HEK293T (cell line): ENCODE results near the gene MGAT5B.

Source experiments
- CTCF ChIA-PET: fragments of 350-600 bp; formaldehyde crosslinking; extraction: SDS; loops from one replicate; lab custom pipeline; 2021; ENCODE audit warnings: antibody characterized with exemption, inconsistent platforms; lab: Yijun Ruan, JAX
- POLR2A ChIA-PET: fragments of 350-600 bp; formaldehyde crosslinking; extraction: SDS; loops from one replicate; lab custom pipeline; 2020; ENCODE audit warnings: antibody characterized with exemption, inconsistent platforms; lab: Yijun Ruan, JAX
- DNase-seq: peaks from one replicate; pipeline ENCODE4 v3.0.0; 2012; ENCODE audit warnings: mixed read lengths; ENCODE audit errors: extremely low spot score
- ARNT ChIP-seq: fragments of 450-650 bp; IDR thresholded peaks from 2 replicates; pipeline ENCODE4 v1.6.1; 2017; ENCODE audit warnings: mild to moderate bottlenecking
- BHLHE40 ChIP-seq: fragments of 450-650 bp; IDR thresholded peaks from 2 replicates; pipeline ENCODE4 v1.6.1; 2016; ENCODE audit warnings: mild to moderate bottlenecking, moderate library complexity, borderline replicate concordance
- CTBP1 ChIP-seq: fragments of 450-650 bp; IDR thresholded peaks from 2 replicates; pipeline ENCODE4 v1.6.1; 2016; ENCODE audit warnings: borderline replicate concordance
- ELF4 ChIP-seq: fragments of 450-650 bp; IDR thresholded peaks from 2 replicates; pipeline ENCODE4 v1.6.1; 2017; ENCODE audit warnings: antibody characterized with exemption
- FOXA1 ChIP-seq: fragments of 450-650 bp; IDR thresholded peaks from 2 replicates; pipeline ENCODE4 v1.6.1; 2016; ENCODE audit warnings: mild to moderate bottlenecking
- FOXK2 ChIP-seq: fragments of 450-650 bp; IDR thresholded peaks from 2 replicates; pipeline ENCODE4 v1.6.1; 2016; ENCODE audit warnings: mild to moderate bottlenecking
- FOXM1 ChIP-seq: fragments of 450-650 bp; IDR thresholded peaks from 2 replicates; pipeline ENCODE4 v1.6.1; 2017; ENCODE audit warnings: mild to moderate bottlenecking, borderline replicate concordance
- HDGF ChIP-seq: fragments of 450-650 bp; IDR thresholded peaks from 2 replicates; pipeline ENCODE4 v1.6.1; 2017; ENCODE audit warnings: antibody characterized with exemption, borderline replicate concordance
- L3MBTL2 ChIP-seq: fragments of 450-650 bp; conservative IDR thresholded peaks from 2 replicates; pipeline ENCODE4 v1.6.1; 2016; ENCODE audit warnings: mild to moderate bottlenecking
- LEF1 ChIP-seq: fragments of 450-650 bp; IDR thresholded peaks from 2 replicates; pipeline ENCODE4 v1.6.1; 2017; ENCODE audit warnings: mild to moderate bottlenecking, borderline replicate concordance
- NFRKB ChIP-seq: fragments of 450-650 bp; IDR thresholded peaks from 2 replicates; pipeline ENCODE4 v1.6.1; 2016; ENCODE audit warnings: mild to moderate bottlenecking, moderate library complexity
- PKNOX1 ChIP-seq: fragments of 450-650 bp; IDR thresholded peaks from 2 replicates; pipeline ENCODE4 v1.6.1; 2016
- SP1 ChIP-seq: fragments of 450-650 bp; IDR thresholded peaks from 2 replicates; pipeline ENCODE4 v1.6.1; 2017
- SUZ12 ChIP-seq: fragments of 450-650 bp; IDR thresholded peaks from 2 replicates; pipeline ENCODE4 v1.6.1; 2016; ENCODE audit warnings: mild to moderate bottlenecking
- TARDBP ChIP-seq: fragments of 450-650 bp; IDR thresholded peaks from 2 replicates; pipeline ENCODE4 v1.6.1; 2016
- ZNF384 ChIP-seq: fragments of 450-650 bp; IDR thresholded peaks from 2 replicates; pipeline ENCODE4 v1.6.1; 2016

Gene MGAT5B

DNA sequence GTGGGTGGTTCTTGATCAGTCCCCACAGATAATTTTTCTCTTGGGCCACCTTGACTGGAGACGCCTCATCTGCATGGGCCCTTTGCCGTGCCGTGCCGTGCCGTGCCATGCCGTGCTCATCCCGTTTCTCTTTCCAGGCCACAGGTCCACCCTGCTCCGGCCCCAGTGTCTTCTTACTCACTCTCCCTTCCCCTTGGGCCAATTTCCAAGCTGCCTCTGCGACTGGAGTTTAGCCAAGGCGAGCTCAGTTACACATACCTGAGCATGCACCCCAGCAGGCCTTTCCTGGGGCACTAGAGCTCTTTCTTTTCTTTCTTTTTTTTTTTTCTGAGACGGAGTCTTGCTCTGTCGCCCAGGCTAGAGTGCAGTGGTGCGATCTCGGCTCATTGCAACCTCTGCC lies 40.5 kb upstream of the MGAT5B start:
- CTCF ChIA-PET, result interaction anchor here (1.0 kb wide), 1 partner anchor 12 kb away, joined by 3 read pairs; no protein-coding TSS in a partner anchor
- no peak for TF ChIP-seq BHLHE40
- TF ChIP-seq ARNT, result no peak
- no peak for TF ChIP-seq TARDBP
- no peak for TF ChIP-seq LEF1
- TF ChIP-seq FOXM1, result no peak
- TF ChIP-seq PKNOX1, result no peak
- POLR2A ChIA-PET, result no interaction called here
- DNase-seq, result no peak

GRCh38 chr17:76830987-76831715 lies 37.1 kb upstream of the MGAT5B start:
- DNase-seq, result no peak
- no peak for TF ChIP-seq ARNT
- no peak for TF ChIP-seq LEF1
- no peak for TF ChIP-seq FOXK2
- TF ChIP-seq ZNF384, result no peak
- ChIA-PET POLR2A (no interaction called here), CTCF (interaction anchor here (0.6 kb wide), 1 partner anchor 259 kb away, joined by 6 read pairs; no protein-coding TSS in a partner anchor)

DNA sequence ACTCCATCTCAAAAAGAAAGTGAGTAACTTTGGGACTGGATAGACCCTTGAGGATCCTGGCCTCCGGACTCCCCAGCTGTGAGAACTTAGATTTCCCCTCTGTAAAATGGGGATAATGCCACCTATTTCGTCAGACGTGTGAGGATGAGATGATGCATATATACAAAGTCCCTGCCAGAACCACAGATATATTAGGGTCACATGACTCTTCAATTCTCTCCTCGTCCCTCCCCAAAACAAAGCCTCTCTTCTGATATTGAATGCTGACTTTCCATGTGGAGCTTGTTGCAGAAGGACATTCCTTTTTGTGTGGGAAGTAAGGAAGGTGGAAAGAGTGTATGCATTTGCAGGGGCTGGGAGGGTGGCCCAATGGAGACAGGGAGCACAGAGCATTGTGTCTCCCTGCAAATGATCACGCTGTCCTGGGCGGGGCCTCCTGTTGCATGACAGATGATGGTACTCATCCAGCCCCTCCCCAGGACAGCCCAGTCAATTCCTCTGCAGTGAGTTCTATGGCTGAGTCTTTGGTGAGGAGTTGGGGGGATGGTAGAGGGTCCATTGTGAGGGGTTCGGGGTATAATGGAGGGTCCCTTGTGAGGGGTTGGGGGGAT lies 35.1 kb upstream of the MGAT5B start:
- ChIA-PET POLR2A (no interaction called here), CTCF (interaction anchor here (1.1 kb wide), 1 partner anchor 34 kb away, joined by 3 read pairs; no protein-coding TSS in a partner anchor)
- no peak for TF ChIP-seq L3MBTL2
- TF ChIP-seq FOXM1, result no peak
- no peak for TF ChIP-seq LEF1
- no peak for TF ChIP-seq NFRKB
- TF ChIP-seq ZNF384, result no peak
- no peak for TF ChIP-seq HDGF
- TF ChIP-seq SP1, result no peak
- no peak for TF ChIP-seq SUZ12
- no peak for TF ChIP-seq PKNOX1
- no peak for DNase-seq

GRCh38 chr17:76833747-76834146 lies 34.5 kb upstream of the MGAT5B start:
- DNase-seq, result no peak
- TF ChIP-seq HDGF, result no peak
- TF ChIP-seq FOXM1, result no peak
- TF ChIP-seq ELF4, result no peak
- no peak for TF ChIP-seq CTBP1
- TF ChIP-seq SUZ12, result no peak
- no peak for TF ChIP-seq LEF1
- TF ChIP-seq FOXK2, result no peak
- no peak for TF ChIP-seq FOXA1
- TF ChIP-seq ARNT, result no peak
- TF ChIP-seq BHLHE40, result no peak
- no peak for TF ChIP-seq PKNOX1
- ChIA-PET POLR2A (no interaction called here), CTCF (no interaction called here)

DNA sequence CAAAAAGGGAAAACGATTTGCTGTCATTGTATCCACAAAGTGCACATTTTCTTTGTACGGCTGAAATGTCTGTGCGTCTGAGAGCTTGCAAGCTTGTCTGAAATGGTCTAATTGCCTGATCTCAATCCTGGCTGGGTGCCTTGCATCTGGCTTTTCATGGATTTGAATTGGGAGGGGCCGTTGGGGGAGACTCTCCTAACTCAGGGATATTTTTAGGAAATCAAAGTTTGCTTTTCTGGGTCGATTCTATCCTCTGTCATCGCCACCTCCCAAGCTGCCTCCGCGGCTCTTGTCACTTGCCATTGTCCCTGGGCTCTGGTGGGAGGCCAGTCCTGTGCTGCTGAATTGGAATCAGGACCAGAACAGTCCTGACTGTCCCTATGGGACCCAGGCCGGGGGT lies 33.3 kb upstream of the MGAT5B start:
- CTCF ChIA-PET, result no interaction called here
- TF ChIP-seq CTBP1 (no peak), SUZ12 (no peak), NFRKB (no peak), PKNOX1 (no peak), SP1 (no peak), BHLHE40 (no peak), FOXM1 (no peak), FOXK2 (no peak), ARNT (no peak), FOXA1 (no peak), TARDBP (no peak), HDGF (no peak), LEF1 (no peak), ZNF384 (no peak)
- no peak for DNase-seq
- POLR2A ChIA-PET, result no interaction called here
